Dedifferentiated amniotic fluid mesenchymal stem cell (primary cell): Measurements from ENCODE around the gene ACOT7.
"Not testable (repeated sequence)": the region's sequence is repeated elsewhere in the genome, so short reads cannot be mapped to it uniquely, and the experiment has no call there.

Experiments used
- DNase-seq: peaks from one replicate; pipeline ENCODE4 v3.0.0-alpha.2; 2016; ENCODE audit errors: extremely low spot score

The ACOT7 gene

GRCh38 chr1:6316240-6317097 is 77.1 kb downstream of the ACOT7 start:
- no peak for DNase-seq

- DNase-seq, result no peak
Measured at GRCh38 chr1:6314503-6314902, 79.1 kb downstream of the ACOT7 start.

- no peak for DNase-seq
Measured at GRCh38 chr1:6313393-6314200, 80.0 kb downstream of the ACOT7 start.

- no peak for DNase-seq
Measured at GRCh38 chr1:6310116-6310848, 83.3 kb downstream of the ACOT7 start.

- DNase-seq, result no peak
Measured at GRCh38 chr1:6309564-6309963, 84.0 kb downstream of the ACOT7 start.

- DNase-seq, result no peak
Measured at GRCh38 chr1:6308449-6308848, 85.1 kb downstream of the ACOT7 start.

GRCh38 chr1:6307682-6308081 is 85.9 kb downstream of the ACOT7 start:
- DNase-seq, result not testable (repeated sequence)

GRCh38 chr1:6307099-6307498 is 86.5 kb downstream of the ACOT7 start:
- DNase-seq, result no peak

GRCh38 chr1:6303397-6304012 is 90.1 kb downstream of the ACOT7 start:
- no peak for DNase-seq

- DNase-seq, result no peak
Measured at GRCh38 chr1:6302568-6302967, 91.0 kb downstream of the ACOT7 start.

- DNase-seq, result no peak
Measured at GRCh38 chr1:6301526-6301925, 92.0 kb downstream of the ACOT7 start.

- no peak for DNase-seq
Measured at GRCh38 chr1:6300342-6301048, 93.1 kb downstream of the ACOT7 start.

GRCh38 chr1:6299557-6300165 is 93.9 kb downstream of the ACOT7 start:
- no peak for DNase-seq

GRCh38 chr1:6298940-6299465 is 94.6 kb downstream of the ACOT7 start:
- no peak for DNase-seq

- DNase-seq, result no peak
Measured at GRCh38 chr1:6298530-6298929, 95.0 kb downstream of the ACOT7 start.

GRCh38 chr1:6295910-6296309 is 97.7 kb downstream of the ACOT7 start:
- DNase-seq, result no peak

- no peak for DNase-seq
Measured at GRCh38 chr1:6294890-6295556, 98.5 kb downstream of the ACOT7 start.

- no peak for DNase-seq
Measured at GRCh38 chr1:6294080-6294889, 99.3 kb downstream of the ACOT7 start.

GRCh38 chr1:6292102-6292501 is 101.5 kb downstream of the ACOT7 start:
- DNase-seq, result no peak
